ENCODE results near the gene GRK4.

The GRK4 gene

DNA sequence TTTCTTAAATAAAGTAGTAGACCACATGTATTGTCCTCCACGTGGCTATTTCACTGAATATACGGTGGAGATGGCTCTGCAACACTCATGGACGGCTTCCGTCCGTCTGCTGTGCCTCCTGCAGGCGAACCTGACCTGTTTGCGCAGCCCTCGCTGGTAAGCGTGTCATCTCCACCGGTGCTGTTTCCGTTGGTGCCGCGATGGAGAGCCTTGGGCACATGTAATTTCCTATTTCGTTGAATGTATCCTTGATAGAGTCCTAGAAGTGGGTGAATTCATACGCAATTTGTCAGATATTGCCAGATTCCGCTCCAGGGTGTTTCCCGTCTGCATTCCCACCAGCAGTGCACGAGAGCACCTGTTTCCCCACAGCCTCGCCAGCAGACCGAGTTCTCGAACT lies 62.5 kb downstream of the GRK4 start:
- ATAC-seq (no peak), DNase-seq (no peak)
- Mint-ChIP-seq H3K9me3 (peaks cover 5 to 14% of the 10 kb centered on the region in 2 donors), H3K4me1 (peaks cover 5% of the 10 kb centered on the region), H3K27ac (no peak overlapping the region), H3K4me3 (no peak overlapping the region), H3K27me3 (no peaks in the 10 kb centered on the region)

DNA sequence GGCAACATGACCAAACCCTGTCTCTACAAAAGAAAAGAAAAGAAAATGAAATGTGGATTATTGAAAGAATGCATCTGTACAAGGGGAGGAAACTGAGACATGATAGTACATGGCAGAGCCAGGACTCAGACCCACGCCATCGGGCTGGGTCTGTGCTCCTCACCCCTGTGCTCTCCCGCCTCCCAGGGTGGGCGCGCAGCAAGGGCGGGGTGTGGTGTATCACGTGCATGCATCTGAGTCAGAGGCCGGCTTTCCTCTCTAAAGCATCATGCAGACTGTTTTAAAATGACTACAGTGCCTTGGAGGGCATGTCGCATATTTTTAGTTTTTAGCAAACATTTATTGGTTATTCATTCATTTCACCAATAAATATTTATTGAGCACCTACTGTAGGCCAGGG lies 63.2 kb downstream of the GRK4 start:
- ATAC-seq: no peak
- Mint-ChIP-seq H3K27ac (no peak overlapping the region), H3K27me3 (no peaks in the 10 kb centered on the region), H3K4me1 (no peaks in the 10 kb centered on the region), H3K4me3 (no peak overlapping the region), H3K9me3 (peaks cover 5 to 14% of the 10 kb centered on the region in 2 donors)
- no peak for DNase-seq

DNA sequence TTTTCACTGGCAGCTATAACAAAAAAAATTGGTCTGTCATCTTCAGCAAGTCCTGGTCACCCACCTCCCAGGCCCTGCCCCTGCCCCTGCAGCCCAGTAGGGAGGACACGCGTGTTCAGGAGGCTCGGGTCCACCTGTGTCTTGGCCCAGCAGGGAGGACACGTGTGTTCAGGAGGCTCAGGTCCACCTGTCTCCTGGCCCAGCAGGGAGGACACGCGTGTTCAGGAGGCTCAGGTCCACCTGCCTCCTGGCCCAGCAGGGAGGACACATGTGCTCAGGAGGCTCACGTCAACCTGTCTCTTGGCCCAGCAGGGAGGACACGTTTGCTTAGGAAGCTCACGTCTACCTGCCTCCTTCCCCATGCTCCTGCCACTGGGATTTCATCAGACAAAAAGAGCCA lies 66.1 kb downstream of the GRK4 start:
- Mint-ChIP-seq H3K4me1 (no peaks in the 10 kb centered on the region), H3K9me3 (no peaks in the 10 kb centered on the region), H3K27me3 (no peaks in the 10 kb centered on the region), H3K27ac (no peak overlapping the region), H3K4me3 (no peak overlapping the region)
- DNase-seq (no peak), ATAC-seq (no peak)

DNA sequence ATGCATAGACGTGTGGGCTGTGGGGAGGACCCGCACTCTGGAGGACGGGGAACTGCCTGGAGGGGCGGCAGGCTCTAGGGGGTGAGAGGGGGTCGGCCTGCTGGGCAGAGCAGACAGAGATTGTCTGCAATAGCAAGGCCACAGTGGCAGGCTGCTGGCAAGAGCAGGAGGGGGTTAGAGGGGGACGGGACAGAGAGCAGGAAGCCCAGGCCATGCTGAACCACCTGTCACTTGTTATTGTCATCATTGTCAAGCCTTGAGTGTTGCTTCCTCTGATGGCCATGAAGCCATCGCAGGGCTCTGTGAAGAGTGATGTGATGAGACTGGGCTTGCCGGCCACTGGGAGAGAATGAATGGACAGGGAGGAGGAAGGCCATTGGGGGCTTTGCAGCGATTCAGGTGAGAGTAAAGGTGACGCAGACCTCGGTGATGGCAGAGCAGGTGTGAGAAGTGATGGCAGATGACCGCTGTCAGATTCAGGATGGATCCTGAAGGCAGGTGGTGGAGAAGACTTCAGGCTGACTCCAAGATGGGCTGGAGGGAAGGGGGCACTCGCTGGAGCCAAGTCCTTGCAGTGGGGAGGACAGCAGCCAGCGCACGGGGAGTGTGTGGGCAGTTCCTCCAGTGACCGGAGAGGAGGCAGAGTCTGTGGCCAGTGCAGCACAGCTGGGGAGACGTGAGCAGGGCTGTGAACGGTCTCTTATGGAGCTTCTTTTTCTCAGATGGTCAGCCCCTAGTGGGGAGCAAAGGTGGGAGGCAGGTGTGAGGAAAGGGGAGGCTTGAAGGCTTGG lies 67.4 kb downstream of the GRK4 start:
- H3K27me3 Mint-ChIP-seq: no peaks in the 10 kb centered on the region
- no peak for DNase-seq
- no peak overlapping the region for H3K4me3 Mint-ChIP-seq
- H3K27ac Mint-ChIP-seq: peak overlapping the region in 1 of 2 donors; percentile 37
- no peaks in the 10 kb centered on the region for H3K4me1 Mint-ChIP-seq
- ATAC-seq: no peak
- no peaks in the 10 kb centered on the region for H3K9me3 Mint-ChIP-seq

DNA sequence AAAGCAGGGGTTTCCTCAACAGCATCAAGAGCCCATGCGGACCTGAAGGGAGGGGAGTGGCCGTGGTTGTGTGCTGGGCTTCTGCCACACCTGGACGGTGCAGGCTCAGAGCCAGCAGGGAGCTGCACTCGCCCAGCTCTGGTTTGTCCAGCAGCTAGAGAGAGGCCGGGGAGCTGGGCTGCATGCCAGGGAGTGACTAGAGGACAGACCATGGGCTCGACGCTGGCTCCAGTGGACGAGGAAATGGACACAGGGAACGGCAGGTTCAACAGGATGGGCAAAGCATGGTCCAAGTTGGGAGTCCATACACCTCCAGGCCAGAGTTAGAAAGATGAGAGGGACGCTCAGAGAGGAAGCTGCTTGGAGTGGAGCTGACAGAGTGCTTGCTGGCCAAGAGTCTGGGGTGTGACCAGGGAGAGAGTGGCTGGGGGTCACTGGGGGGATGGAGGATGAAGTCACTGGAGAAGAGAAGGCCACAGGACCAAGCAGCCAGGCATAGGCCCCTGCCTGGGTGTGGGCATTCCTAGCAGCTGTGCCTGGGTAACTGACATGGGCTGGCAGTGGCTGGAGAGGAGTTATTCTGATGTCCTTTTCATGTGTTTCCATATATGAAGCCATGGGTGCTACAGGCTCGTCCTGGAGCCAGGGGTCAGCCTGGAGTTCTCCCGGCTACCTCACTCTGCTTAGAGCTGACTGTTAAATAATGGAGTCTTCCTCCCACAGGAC lies 68.1 kb downstream of the GRK4 start:
- ATAC-seq (no peak), DNase-seq (no peak)
- Mint-ChIP-seq H3K4me1 (no peaks in the 10 kb centered on the region), H3K9me3 (no peaks in the 10 kb centered on the region), H3K27ac (no peak overlapping the region), H3K27me3 (no peaks in the 10 kb centered on the region), H3K4me3 (no peak overlapping the region)

DNA sequence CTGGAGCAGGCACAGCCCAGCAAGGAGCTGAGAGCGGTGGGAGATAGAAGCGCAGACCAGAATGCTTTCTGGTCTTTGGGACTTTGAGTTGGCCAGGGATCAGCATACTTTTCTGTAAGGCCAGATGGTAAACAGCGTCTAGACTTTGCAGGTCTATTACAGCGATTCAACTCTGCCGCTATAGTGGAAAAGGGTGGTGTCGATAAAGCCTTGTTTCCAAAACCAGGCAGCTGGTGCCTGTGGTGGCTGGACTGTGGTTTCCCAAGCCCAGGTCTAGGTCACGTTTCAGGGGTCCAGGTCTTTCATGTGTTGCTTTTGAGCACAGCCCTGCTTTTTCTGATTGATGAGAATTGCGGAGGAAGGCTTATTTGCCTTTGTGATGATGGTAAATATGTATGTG lies 70.9 kb downstream of the GRK4 start:
- no peak for ATAC-seq
- Mint-ChIP-seq H3K27me3 (peaks cover 5% of the 10 kb centered on the region), H3K27ac (no peak overlapping the region), H3K9me3 (no peaks in the 10 kb centered on the region), H3K4me3 (no peak overlapping the region), H3K4me1 (peaks cover 18% of the 10 kb centered on the region)
- no peak for DNase-seq

DNA sequence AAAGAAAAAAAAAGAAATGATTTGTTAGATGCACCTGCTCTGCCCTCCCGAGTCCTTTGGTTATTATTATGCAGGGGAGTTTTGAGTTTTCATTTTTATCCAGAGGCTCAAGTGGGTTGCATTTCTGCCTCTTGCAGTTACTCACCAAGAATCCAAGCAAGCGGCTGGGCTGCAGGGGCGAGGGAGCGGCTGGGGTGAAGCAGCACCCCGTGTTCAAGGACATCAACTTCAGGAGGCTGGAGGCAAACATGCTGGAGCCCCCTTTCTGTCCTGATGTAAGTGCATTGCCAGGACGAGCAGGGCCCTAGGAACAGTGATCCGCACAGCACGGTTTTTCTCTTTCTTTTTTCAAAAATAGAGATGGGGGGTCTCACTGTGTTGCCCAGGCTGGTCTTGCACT lies 71.9 kb downstream of the GRK4 start:
- Mint-ChIP-seq H3K4me1 (peaks cover 18% of the 10 kb centered on the region), H3K27me3 (peaks cover 9% of the 10 kb centered on the region), H3K4me3 (no peak overlapping the region), H3K9me3 (no peaks in the 10 kb centered on the region), H3K27ac (no peak overlapping the region)
- no peak for DNase-seq
- no peak for ATAC-seq

DNA sequence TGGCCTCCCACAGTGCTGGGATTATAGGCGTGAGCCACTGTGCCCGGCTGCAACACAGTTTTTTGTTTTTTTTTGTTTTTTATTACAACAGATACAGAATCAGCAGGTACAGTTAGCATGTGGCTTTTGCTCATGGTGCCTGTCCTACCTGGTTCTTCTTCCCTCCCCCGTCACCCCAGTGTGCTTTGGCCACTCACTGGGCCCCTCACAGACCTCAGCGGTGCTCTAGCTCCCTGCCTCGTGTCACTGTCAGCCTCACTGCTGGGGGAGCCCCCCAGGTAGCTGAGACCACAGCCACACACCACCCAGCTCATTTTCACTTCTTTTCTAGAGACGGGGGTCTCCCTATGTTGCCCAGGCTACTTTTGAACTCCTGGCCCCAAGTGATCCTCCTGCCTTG lies 72.3 kb downstream of the GRK4 start:
- H3K27ac Mint-ChIP-seq: no peak overlapping the region
- peaks cover 13% of the 10 kb centered on the region for H3K27me3 Mint-ChIP-seq
- H3K9me3 Mint-ChIP-seq: no peaks in the 10 kb centered on the region
- DNase-seq (no peak), ATAC-seq (no peak)
- peaks cover 22% of the 10 kb centered on the region for H3K4me1 Mint-ChIP-seq
- H3K4me3 Mint-ChIP-seq: no peak overlapping the region

DNA sequence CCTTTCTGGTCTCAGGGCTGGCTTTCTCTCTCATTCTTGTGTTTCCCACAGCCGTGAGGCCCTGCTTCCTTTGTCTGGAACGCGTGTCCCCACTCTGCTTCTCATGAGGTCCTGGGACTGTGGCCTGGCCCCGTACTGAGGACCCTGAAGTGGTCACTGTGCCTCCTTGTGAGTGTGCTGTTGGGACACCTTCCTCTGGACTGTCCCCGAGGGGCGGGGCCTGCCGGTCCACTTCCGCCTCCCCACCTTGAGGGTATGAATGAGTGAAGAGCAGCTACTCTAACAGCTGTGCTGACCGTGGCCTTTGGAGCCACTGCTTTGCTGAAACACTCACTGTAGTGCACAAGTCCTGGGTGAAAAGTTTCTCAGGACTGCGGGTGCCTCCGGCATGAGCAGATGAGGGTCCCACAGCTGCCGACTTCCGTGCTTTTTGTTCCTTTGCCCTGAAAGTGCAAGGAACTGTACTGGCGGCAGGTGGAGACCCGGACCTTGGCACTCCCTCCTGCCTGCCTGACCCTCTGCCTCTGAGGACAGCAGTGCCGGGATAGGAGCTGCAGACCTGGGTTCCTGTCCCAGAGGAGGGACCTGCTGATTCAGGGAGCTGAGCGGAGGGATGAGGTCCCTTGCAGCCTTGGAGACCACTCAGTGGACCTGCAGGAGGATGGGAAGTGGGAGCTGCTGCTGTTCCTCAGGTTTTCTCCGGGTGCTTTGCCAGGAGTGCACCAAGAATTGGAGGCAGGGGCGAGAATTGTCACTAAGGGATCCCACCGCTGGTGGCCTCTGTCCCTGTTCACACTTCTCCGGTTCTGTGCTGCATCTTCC lies 73.0 kb downstream of the GRK4 start:
- H3K27ac Mint-ChIP-seq: no peak overlapping the region
- H3K27me3 Mint-ChIP-seq: peaks cover 19% of the 10 kb centered on the region
- ATAC-seq (no peak), DNase-seq (no peak)
- peaks cover 29% of the 10 kb centered on the region for H3K4me1 Mint-ChIP-seq
- H3K9me3 Mint-ChIP-seq: no peaks in the 10 kb centered on the region
- H3K4me3 Mint-ChIP-seq: no peak overlapping the region

DNA sequence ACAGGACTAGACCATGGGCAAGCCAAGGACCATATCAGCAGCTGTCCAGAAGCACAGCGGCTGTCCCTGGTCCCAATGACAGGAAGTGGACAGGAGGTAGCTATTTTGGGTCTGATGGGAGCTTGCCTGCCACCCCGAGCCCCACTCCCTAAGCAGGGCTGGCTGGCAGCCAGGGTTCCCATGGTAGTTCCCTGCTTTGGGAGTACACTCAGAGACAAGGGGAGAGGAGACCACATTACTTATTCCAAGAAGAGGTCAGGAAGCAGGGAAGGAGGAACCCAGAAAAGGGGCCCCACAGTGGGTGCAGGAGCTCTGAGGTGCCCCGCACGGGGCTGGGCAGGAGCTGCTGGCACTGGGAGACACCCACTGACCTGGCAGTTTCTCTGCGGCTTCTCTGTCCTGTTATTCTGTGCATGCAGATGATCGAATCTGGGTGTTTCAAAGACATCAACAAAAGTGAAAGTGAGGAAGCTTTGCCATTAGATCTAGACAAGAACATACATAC lies 74.6 kb downstream of the GRK4 start:
- Mint-ChIP-seq H3K27ac (peak overlapping the region in 1 of 2 donors; percentile 38), H3K4me3 (peak overlapping the region; percentile 68 to 69), H3K9me3 (no peaks in the 10 kb centered on the region), H3K4me1 (peaks cover 43% of the 10 kb centered on the region), H3K27me3 (peaks cover 31% of the 10 kb centered on the region)
- ATAC-seq: peak; percentile 42
- DNase-seq: no peak

DNA sequence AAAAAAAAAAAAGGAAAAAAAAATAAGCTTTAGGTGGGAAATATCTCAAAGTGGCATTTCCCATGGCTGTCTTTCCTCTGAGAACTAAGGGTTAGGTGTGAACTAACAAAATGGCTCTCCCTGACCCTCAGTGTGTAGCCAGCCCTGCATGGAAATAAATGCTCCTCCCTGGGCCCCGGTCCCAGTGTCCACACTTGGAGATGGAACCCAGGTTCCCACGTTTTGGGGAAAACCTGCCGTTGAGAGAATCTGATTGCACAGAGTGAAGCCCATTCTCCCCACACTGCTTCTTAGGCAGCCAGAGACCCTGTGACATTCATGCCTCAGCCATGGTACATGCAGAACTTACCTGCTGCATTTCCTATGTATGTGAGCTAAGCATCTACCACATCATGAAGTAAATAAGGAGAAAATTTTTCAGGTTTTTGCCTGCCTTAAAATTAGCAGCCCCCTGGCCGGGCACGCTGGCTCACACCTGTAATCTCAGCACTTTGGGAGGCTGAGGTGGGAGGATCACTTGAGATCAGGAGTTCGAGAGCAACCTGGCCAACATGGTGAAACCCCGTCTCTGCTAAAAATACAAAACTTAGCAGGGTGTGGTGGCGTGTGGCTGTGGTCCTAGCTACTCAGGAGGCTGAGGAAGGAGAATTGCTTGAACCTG lies 76.5 kb downstream of the GRK4 start:
- Mint-ChIP-seq H3K27me3 (peaks cover 31% of the 10 kb centered on the region), H3K27ac (no peak overlapping the region), H3K4me3 (no peak overlapping the region), H3K9me3 (no peaks in the 10 kb centered on the region), H3K4me1 (peaks cover 53% of the 10 kb centered on the region)
- DNase-seq (no peak), ATAC-seq (no peak)

DNA sequence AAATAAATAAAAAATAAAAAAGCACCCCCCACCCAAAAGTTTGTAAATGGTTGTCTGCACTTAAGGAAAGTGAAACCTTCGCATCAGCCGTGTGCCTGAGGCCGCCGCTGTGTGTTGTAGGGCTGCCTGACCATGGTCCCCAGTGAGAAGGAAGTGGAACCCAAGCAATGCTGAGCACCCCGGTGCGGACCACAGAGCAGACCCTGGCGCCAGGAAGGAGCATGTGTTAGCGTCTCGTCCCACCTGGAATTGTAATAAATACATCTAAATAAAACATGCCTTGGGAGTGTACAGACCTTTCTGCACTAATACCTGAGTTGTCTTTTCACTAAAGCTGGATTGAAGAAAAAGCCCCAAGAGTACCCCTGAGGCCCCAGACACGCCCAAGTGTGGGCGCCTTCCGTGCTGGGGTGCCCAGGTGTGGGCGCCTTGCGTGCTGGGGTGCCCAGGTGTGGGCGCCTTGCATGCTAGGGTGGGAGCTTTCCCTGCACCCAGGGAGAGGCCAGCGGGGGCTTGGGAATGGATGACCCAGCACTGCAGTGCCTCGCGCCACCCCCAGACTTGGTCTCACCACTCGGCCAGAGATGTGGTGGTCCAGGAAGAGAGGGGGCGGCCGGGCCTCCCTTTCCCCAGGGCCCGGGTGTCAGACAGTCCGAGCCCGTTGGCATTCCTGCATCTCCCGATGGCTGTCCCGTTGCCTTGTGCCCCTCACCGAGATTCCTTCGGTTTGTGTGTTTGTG lies 77.3 kb downstream of the GRK4 start:
- Mint-ChIP-seq H3K9me3 (peaks cover 4% of the 10 kb centered on the region in 2 donors), H3K27ac (peak overlapping the region in 1 of 2 donors; percentile 19), H3K27me3 (peaks cover 31% of the 10 kb centered on the region), H3K4me1 (peaks cover 61% of the 10 kb centered on the region), H3K4me3 (peak overlapping the region; percentile 82 to 90)
- ATAC-seq: no peak
- DNase-seq: no peak

DNA sequence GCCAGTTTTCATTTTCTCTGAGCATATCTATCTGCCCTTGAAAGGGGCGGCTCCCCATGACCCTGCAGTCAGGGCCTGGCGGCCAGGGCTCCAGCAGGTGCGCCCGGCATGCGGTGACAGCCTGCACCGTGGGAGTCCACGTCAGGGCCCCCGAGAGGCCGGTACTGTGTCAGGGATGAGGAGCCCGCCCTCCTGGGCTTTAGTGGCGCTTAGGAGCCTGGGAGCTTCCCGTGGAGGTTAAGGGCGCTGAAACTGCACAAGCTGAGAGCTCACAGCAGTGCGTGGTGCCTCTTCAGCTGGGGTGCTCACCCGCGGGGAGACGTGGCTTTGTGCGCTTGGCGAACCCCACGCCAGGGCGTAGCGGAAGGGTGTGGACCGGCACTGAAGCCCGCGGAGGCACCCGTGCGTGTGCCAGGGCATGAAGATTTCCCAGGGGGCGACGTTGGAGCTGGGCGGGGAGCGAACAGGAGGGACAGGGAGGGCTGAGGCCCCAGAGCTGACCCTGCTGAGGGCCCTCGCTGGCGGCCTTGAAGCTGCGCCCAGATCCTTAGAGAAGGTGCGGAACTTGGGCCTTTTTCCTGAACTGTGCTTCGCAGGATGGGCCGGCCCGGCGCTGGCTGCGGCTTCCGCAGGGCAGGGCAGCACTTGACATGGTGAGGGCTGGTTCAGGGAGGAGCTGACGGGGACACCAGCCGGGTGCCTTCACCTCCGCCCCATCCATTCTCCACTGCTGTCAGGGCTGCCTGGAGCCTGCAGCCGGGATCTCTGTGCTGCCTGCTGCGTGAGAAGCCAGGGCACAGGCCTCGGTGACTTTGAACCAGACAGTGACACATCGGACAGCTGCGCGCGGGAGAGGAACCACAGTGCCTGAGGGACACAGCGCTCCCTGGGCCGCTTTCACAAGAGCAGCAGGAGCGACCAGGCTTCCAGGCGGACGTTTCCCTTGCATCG lies 78.1 kb downstream of the GRK4 start:
- Mint-ChIP-seq H3K4me1 (peaks cover 70% of the 10 kb centered on the region), H3K4me3 (peak overlapping the region; percentile 82 to 90), H3K9me3 (peaks cover 7 to 8% of the 10 kb centered on the region in 2 donors), H3K27me3 (peaks cover 31% of the 10 kb centered on the region), H3K27ac (peak overlapping the region; percentile 19 to 91)
- DNase-seq: peak; percentile 30 to 41
- ATAC-seq: peak; percentile 53

DNA sequence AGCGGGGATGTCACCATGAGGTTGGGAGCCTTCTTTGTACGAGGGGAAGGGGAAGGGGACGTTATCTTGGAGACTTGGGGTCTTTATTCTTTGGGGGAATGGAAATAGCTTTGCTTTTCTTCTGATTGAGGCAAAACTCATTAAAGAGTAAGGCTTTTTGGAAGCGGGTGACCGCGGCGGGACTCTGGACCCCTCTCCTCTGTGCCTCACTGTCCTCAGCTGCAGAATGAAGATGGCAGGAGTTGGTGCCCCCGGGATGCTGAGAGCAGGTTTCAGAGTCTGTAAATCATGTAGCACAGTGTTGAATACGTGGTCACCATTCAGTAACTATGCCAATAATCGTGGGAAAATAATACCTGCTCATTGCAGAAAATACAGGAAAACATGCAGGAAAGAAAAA lies 78.9 kb downstream of the GRK4 start:
- no peak for ATAC-seq
- Mint-ChIP-seq H3K27ac (peak overlapping the region in 1 of 2 donors; percentile 80), H3K27me3 (peaks cover 31% of the 10 kb centered on the region), H3K9me3 (peaks cover 7 to 8% of the 10 kb centered on the region in 2 donors), H3K4me1 (peaks cover 68% of the 10 kb centered on the region), H3K4me3 (peak overlapping the region; percentile 82 to 90)
- no peak for DNase-seq
